PC-3 (cell line): ENCODE data around the gene TEX13A.

Experiments used
- CTCF ChIP-seq: fragments of 300-600 bp; sonication (generic); conservative IDR thresholded peaks from 2 replicates; pipeline ENCODE4 v1.5.1; 2017; ENCODE audit warnings: antibody characterized with exemption, low read depth, mild to moderate bottlenecking, low read length
- EZH2 ChIP-seq: fragments of 300-600 bp; sonication (generic); IDR thresholded peaks from one replicate; pipeline ENCODE4 v1.6.1; 2017; ENCODE audit warnings: antibody characterized with exemption, mild to moderate bottlenecking, low read length; ENCODE audit not compliant: unreplicated experiment
- EZH2phosphoT487 ChIP-seq: fragments of 300-600 bp; sonication (generic); IDR thresholded peaks from 2 replicates; pipeline ENCODE4 v1.6.1; 2018; ENCODE audit warnings: mild to moderate bottlenecking, antibody characterized with exemption, low read length, borderline replicate concordance

- TF ChIP-seq EZH2phosphoT487 (no peak), EZH2 (no peak), CTCF (no peak)
These were observed 40.9 kb downstream of the TEX13A start for GRCh38 chrX:105179644-105180043.
